Ishikawa (cell line): ENCODE data around the gene SIGLEC11.

Experiments
- CEBPB ChIP-seq: IDR thresholded peaks from 2 replicates; pipeline ENCODE4 v1.6.1; 2012
- CREB1 ChIP-seq: IDR thresholded peaks from 2 replicates; pipeline ENCODE4 v1.6.1; 2012; ENCODE audit warnings: low read depth
- EGR1 ChIP-seq: IDR thresholded peaks from 2 replicates; pipeline ENCODE4 v1.6.1; 2012
- EP300 ChIP-seq: IDR thresholded peaks from 2 replicates; pipeline ENCODE4 v1.6.1; 2012; ENCODE audit warnings: borderline replicate concordance
- FOXM1 ChIP-seq: IDR thresholded peaks from 2 replicates; pipeline ENCODE4 v1.6.1; 2012; ENCODE audit warnings: low read depth, borderline replicate concordance
- MAX ChIP-seq: IDR thresholded peaks from 2 replicates; pipeline ENCODE4 v1.6.1; 2012
- NFIC ChIP-seq: IDR thresholded peaks from 2 replicates; pipeline ENCODE4 v1.6.1; 2012
- RAD21 ChIP-seq: IDR thresholded peaks from 2 replicates; pipeline ENCODE4 v1.6.1; 2012; ENCODE audit warnings: low read depth
- TAF1 ChIP-seq: IDR thresholded peaks from 2 replicates; pipeline ENCODE4 v1.6.1; 2012; ENCODE audit warnings: low read depth, mild to moderate bottlenecking
- TCF12 ChIP-seq: IDR thresholded peaks from 2 replicates; pipeline ENCODE4 v1.6.1; 2012; ENCODE audit warnings: low read depth
- TEAD4 ChIP-seq: IDR thresholded peaks from 2 replicates; pipeline ENCODE4 v1.6.1; 2012
- YY1 ChIP-seq: IDR thresholded peaks from 2 replicates; pipeline ENCODE4 v1.6.1; 2012; ENCODE audit warnings: low read depth
- ZBTB7A ChIP-seq: IDR thresholded peaks from 2 replicates; pipeline ENCODE4 v1.6.1; 2012; ENCODE audit warnings: low read depth
- TF ChIP-seq, protein P1 (sequence below): IDR thresholded peaks from 2 replicates; pipeline ENCODE4 v1.6.1; 2012; ENCODE audit warnings: low read depth, mild to moderate bottlenecking
- TF ChIP-seq, protein P2 (sequence below): IDR thresholded peaks from 2 replicates; pipeline ENCODE4 v1.6.1; 2012

The SIGLEC11 gene

GRCh38 chr19:50003810-50004419 lies 42.9 kb upstream of the SIGLEC11 start:
- TF ChIP-seq EGR1, result no peak
- TF ChIP-seq TAF1, result no peak
- TF ChIP-seq RAD21, result no peak
- TF ChIP-seq CREB1, result no peak
- TF ChIP-seq EP300, result no peak
- TF ChIP-seq MAX, result no peak
- no peak for TF ChIP-seq CEBPB
- TF ChIP-seq YY1, result no peak
- TF ChIP-seq NFIC, result no peak
- TF ChIP-seq, protein P1, sequence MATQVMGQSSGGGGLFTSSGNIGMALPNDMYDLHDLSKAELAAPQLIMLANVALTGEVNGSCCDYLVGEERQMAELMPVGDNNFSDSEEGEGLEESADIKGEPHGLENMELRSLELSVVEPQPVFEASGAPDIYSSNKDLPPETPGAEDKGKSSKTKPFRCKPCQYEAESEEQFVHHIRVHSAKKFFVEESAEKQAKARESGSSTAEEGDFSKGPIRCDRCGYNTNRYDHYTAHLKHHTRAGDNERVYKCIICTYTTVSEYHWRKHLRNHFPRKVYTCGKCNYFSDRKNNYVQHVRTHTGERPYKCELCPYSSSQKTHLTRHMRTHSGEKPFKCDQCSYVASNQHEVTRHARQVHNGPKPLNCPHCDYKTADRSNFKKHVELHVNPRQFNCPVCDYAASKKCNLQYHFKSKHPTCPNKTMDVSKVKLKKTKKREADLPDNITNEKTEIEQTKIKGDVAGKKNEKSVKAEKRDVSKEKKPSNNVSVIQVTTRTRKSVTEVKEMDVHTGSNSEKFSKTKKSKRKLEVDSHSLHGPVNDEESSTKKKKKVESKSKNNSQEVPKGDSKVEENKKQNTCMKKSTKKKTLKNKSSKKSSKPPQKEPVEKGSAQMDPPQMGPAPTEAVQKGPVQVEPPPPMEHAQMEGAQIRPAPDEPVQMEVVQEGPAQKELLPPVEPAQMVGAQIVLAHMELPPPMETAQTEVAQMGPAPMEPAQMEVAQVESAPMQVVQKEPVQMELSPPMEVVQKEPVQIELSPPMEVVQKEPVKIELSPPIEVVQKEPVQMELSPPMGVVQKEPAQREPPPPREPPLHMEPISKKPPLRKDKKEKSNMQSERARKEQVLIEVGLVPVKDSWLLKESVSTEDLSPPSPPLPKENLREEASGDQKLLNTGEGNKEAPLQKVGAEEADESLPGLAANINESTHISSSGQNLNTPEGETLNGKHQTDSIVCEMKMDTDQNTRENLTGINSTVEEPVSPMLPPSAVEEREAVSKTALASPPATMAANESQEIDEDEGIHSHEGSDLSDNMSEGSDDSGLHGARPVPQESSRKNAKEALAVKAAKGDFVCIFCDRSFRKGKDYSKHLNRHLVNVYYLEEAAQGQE, result no peak
- TF ChIP-seq TEAD4, result no peak
- TF ChIP-seq, protein P2, sequence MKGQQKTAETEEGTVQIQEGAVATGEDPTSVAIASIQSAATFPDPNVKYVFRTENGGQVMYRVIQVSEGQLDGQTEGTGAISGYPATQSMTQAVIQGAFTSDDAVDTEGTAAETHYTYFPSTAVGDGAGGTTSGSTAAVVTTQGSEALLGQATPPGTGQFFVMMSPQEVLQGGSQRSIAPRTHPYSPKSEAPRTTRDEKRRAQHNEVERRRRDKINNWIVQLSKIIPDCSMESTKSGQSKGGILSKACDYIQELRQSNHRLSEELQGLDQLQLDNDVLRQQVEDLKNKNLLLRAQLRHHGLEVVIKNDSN, result no peak
- TF ChIP-seq ZBTB7A, result no peak

- TF ChIP-seq, protein P1, result peak; percentile 43; the same call in 1 of the 2 replicates
- no peak for TF ChIP-seq TCF12
Observed at GRCh38 chr19:50003254-50003788, 42.3 kb upstream of the SIGLEC11 start.

- TF ChIP-seq CREB1, result no peak
- no peak for TF ChIP-seq YY1
Observed at GRCh38 chr19:50002386-50002960, 41.5 kb upstream of the SIGLEC11 start.

GRCh38 chr19:50001775-50002174 lies 40.8 kb upstream of the SIGLEC11 start:
- TF ChIP-seq MAX (no peak), NFIC (no peak), ZBTB7A (no peak), YY1 (no peak), TAF1 (no peak), TCF12 (no peak), EGR1 (no peak), CREB1 (no peak), RAD21 (no peak), TEAD4 (no peak), FOXM1 (no peak), CEBPB (no peak), EP300 (no peak)
- TF ChIP-seq, protein P1, result no peak
- TF ChIP-seq, protein P2, result no peak
